OCI-LY3 (cell line): ENCODE results near the gene ADARB2.

Experiments
- H2AFZ ChIP-seq: fragments of 200-600, 300-600 bp; shearing (Covaris generic); 2 replicates; pipeline ENCODE4 v1.6.0; 2014; ENCODE audit warnings: antibody characterized with exemption, low read depth, low read length
- H3K27ac ChIP-seq: fragments of 200-600, 300-600 bp; sonication (generic); 2 replicates; pipeline ENCODE4 v1.5.1; 2014; ENCODE audit warnings: mild to moderate bottlenecking, low read length, moderate library complexity, mixed read lengths
- H3K27me3 ChIP-seq: fragments of 200-600, 300-600 bp; sonication (generic); 2 replicates; pipeline ENCODE4 v1.6.1; 2014; ENCODE audit warnings: low read depth, low read length, mixed read lengths
- H3K36me3 ChIP-seq: fragments of 200-600, 300-600 bp; sonication (generic); replicated peaks from 2 replicates; pipeline ENCODE3; 2014; ENCODE audit warnings: low read depth, low read length, mixed read lengths
- H3K4me1 ChIP-seq: fragments of 300-600, 200-600 bp; sonication (generic); 2 replicates; pipeline ENCODE4 v1.6.1; 2014; ENCODE audit warnings: low read length, mixed read lengths
- H3K4me2 ChIP-seq: fragments of 200-600, 300-600 bp; sonication (generic); 2 replicates; pipeline ENCODE4 v1.6.1; 2014; ENCODE audit warnings: low read length, mixed read lengths
- H3K4me3 ChIP-seq: fragments of 300-600, 200-600 bp; sonication (generic); 2 replicates; pipeline ENCODE4 v1.5.1; 2014; ENCODE audit warnings: antibody characterized with exemption, mild to moderate bottlenecking, low read length, moderate library complexity
- H3K79me2 ChIP-seq: fragments of 300-600, 200-600 bp; shearing (Covaris generic); 2 replicates; pipeline ENCODE4 v1.6.1; 2014; ENCODE audit warnings: mild to moderate bottlenecking, low read length, mixed read lengths
- H3K9ac ChIP-seq: fragments of 300-600, 200-600 bp; shearing (Covaris generic); 2 replicates; pipeline ENCODE4 v1.6.0; 2014; ENCODE audit warnings: mild to moderate bottlenecking, low read length, moderate library complexity
- H3K9me3 ChIP-seq: fragments of 200-600, 300-600 bp; shearing (Covaris generic); 2 replicates; pipeline ENCODE4 v1.6.1; 2014; ENCODE audit warnings: low read length, mixed read lengths; ENCODE audit not compliant: insufficient read depth
- H4K20me1 ChIP-seq: fragments of 200-600, 300-600 bp; sonication (generic); 2 replicates; pipeline ENCODE4 v1.6.1; 2016; ENCODE audit warnings: low read length, mixed read lengths; ENCODE audit not compliant: insufficient read depth
- EZH2phosphoT487 ChIP-seq: fragments of 200-600 bp; shearing (Covaris generic); IDR thresholded peaks from 2 replicates; pipeline ENCODE4 v1.6.1; 2018; ENCODE audit warnings: antibody characterized with exemption, mixed run types, low read depth
- TF ChIP-seq, protein P1 (sequence below): fragments of 200-600, 300-600 bp; sonication (generic); IDR thresholded peaks from 2 replicates; pipeline ENCODE4 v1.5.1; 2014; ENCODE audit warnings: antibody characterized with exemption, low read length, low read depth

The ADARB2 gene

GRCh38 chr10:1217661-1218060 is 519.7 kb downstream of the ADARB2 start:
- Histone ChIP-seq H4K20me1 (no peaks in the 10 kb centered on the region), H3K9me3 (no peaks in the 10 kb centered on the region), H3K79me2 (no peaks in the 10 kb centered on the region), H3K9ac (no peak overlapping the region), H3K4me2 (no peak overlapping the region), H3K27me3 (no peaks in the 10 kb centered on the region), H3K27ac (no peak overlapping the region), H2AFZ (no peak overlapping the region), H3K4me1 (no peaks in the 10 kb centered on the region), H3K36me3 (no peaks in the 10 kb centered on the region), H3K4me3 (no peak overlapping the region)
- TF ChIP-seq, protein P1, sequence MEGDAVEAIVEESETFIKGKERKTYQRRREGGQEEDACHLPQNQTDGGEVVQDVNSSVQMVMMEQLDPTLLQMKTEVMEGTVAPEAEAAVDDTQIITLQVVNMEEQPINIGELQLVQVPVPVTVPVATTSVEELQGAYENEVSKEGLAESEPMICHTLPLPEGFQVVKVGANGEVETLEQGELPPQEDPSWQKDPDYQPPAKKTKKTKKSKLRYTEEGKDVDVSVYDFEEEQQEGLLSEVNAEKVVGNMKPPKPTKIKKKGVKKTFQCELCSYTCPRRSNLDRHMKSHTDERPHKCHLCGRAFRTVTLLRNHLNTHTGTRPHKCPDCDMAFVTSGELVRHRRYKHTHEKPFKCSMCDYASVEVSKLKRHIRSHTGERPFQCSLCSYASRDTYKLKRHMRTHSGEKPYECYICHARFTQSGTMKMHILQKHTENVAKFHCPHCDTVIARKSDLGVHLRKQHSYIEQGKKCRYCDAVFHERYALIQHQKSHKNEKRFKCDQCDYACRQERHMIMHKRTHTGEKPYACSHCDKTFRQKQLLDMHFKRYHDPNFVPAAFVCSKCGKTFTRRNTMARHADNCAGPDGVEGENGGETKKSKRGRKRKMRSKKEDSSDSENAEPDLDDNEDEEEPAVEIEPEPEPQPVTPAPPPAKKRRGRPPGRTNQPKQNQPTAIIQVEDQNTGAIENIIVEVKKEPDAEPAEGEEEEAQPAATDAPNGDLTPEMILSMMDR: no peak
- TF ChIP-seq EZH2phosphoT487: no peak

- no peaks in the 10 kb centered on the region for H3K4me1 ChIP-seq
- no peaks in the 10 kb centered on the region for H3K9me3 ChIP-seq
- no peaks in the 10 kb centered on the region for H3K36me3 ChIP-seq
Measured at GRCh38 chr10:1217237-1217587, 520.1 kb downstream of the ADARB2 start.

GRCh38 chr10:1216574-1217236 is 520.6 kb downstream of the ADARB2 start:
- Histone ChIP-seq H3K27me3 (no peaks in the 10 kb centered on the region), H3K9me3 (no peaks in the 10 kb centered on the region), H3K4me2 (no peak overlapping the region), H4K20me1 (no peaks in the 10 kb centered on the region), H3K36me3 (no peaks in the 10 kb centered on the region), H3K4me1 (no peaks in the 10 kb centered on the region), H3K27ac (no peak overlapping the region), H2AFZ (no peak overlapping the region), H3K9ac (no peak overlapping the region), H3K4me3 (no peak overlapping the region), H3K79me2 (no peaks in the 10 kb centered on the region)
- TF ChIP-seq, protein P1: no peak
- no peak for TF ChIP-seq EZH2phosphoT487

More at GRCh38 chr10:1217237-1217587, 520.1 kb downstream of the ADARB2 start:
- Histone ChIP-seq H3K27me3 (no peaks in the 10 kb centered on the region), H3K79me2 (no peaks in the 10 kb centered on the region), H3K9ac (no peak overlapping the region), H3K4me2 (no peak overlapping the region), H2AFZ (no peak overlapping the region), H3K4me3 (no peak overlapping the region), H4K20me1 (no peaks in the 10 kb centered on the region), H3K27ac (no peak overlapping the region)
- no peak for TF ChIP-seq EZH2phosphoT487
- TF ChIP-seq, protein P1: no peak

DNA sequence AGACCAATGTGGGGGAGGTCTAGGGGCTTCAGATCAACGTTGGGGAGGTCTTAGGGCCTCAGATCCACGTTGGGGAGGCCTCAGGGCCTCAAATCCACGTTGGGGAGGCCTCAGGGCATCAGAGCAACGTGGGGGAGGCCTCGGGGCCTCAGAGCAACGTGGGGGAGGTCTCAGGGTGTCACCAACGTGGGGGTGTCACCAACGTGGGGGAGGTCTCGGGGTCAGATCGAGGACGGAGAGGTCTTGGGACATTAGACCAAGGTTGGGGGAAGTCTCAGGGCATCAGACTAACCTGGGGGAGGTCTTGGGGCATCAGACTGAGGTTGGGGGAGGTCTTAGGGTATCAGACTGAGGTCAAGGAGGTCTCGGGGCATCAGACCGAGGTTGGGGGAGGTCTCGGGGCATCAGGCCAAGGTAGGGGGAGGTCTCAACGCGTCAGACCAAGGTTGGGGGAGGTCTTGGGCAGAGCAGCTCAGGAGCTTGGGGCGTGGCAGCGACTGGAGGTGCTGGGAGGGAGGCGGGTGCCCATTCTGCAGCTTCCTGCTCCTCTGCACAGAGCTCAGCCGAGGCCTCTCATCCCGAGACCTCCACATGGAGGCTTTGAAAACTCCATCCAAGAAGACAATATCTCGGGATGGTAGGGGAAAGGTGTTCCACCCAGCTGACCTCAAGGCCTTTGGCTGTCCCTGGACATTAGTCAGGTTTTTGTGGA is 521.3 kb downstream of the ADARB2 start:
- no peaks in the 10 kb centered on the region for H4K20me1 ChIP-seq
- no peaks in the 10 kb centered on the region for H3K9me3 ChIP-seq
- H3K27me3 ChIP-seq: no peaks in the 10 kb centered on the region
- no peak overlapping the region for H3K27ac ChIP-seq
- no peaks in the 10 kb centered on the region for H3K4me1 ChIP-seq
- H2AFZ ChIP-seq: no peak overlapping the region
- no peaks in the 10 kb centered on the region for H3K79me2 ChIP-seq
- H3K36me3 ChIP-seq: no peaks in the 10 kb centered on the region
- TF ChIP-seq, protein P1: no peak
- no peak for TF ChIP-seq EZH2phosphoT487
- no peak overlapping the region for H3K9ac ChIP-seq
- no peak overlapping the region for H3K4me2 ChIP-seq
- H3K4me3 ChIP-seq: no peak overlapping the region
